ENCODE measurements around the gene COQ10B.

COQ10B gene

GRCh38 chr2:197502685-197503084 lies 49.3 kb downstream of the COQ10B start:
- DNase-seq = no peak

GRCh38 chr2:197504000-197504399 lies 50.6 kb downstream of the COQ10B start:
- no peak for DNase-seq

GRCh38 chr2:197504512-197504911 lies 51.2 kb downstream of the COQ10B start:
- no peak for DNase-seq

- DNase-seq = no peak
Measured at GRCh38 chr2:197506658-197507057, 53.3 kb downstream of the COQ10B start.

GRCh38 chr2:197513915-197514314 lies 60.6 kb downstream of the COQ10B start:
- DNase-seq = no peak

- DNase-seq = no peak
Measured at GRCh38 chr2:197514754-197515153, 61.4 kb downstream of the COQ10B start.

GRCh38 chr2:197515315-197515738 lies 62.0 kb downstream of the COQ10B start:
- no peak for DNase-seq

GRCh38 chr2:197515739-197516392 lies 62.5 kb downstream of the COQ10B start, which contains the start of gene MOB4:
MOB4 (plus strand) TSS chr2:197516066; CDS start chr2:197516087, 21 bp downstream.
- peak; percentile 92 for DNase-seq

GRCh38 chr2:197516393-197516761 lies 63.0 kb downstream of the COQ10B start:
- no peak for DNase-seq

- no peak for DNase-seq
Measured at GRCh38 chr2:197517150-197517549, 63.8 kb downstream of the COQ10B start.

All from stimulated activated CD4-positive, alpha-beta T cell treated with anti-CD3 and anti-CD28 coated beads, Interleukin-12 subunit alpha, Interleukin-12 subunit beta, amount 100 ng/mL, for 4 hours (primary cell).